ENCODE results near the gene KRTAP4-6.

GRCh38 chr17:41141361-41141760 lies 1.0 kb upstream of the KRTAP4-6 start:
- no peak for TF ChIP-seq POLR2A (IDR thresholded peaks at IDR 0.05; ENCODE audit: control extremely low read depth in 1 of 2, low read depth in 2 of 2, low read length in 2 of 2)
- no peak for TF ChIP-seq CREB1 (IDR thresholded peaks at IDR 0.05)

All from H1 (cell line).